HEK293 (cell line): Measurements from ENCODE around the gene CTSA.

Experiments used
- CTCF ChIA-PET: fragments of 350-600 bp; formaldehyde crosslinking; extraction: SDS; loops from one replicate; lab custom pipeline; 2021; ENCODE audit warnings: antibody characterized with exemption; lab: Yijun Ruan, JAX
- POLR2A ChIA-PET: fragments of 300-600 bp; formaldehyde crosslinking; extraction: SDS; loops from one replicate; lab custom pipeline; 2020; ENCODE audit warnings: antibody characterized with exemption, inconsistent platforms; lab: Yijun Ruan, JAX
- H3K27ac ChIP-seq: fragments of 200-500 bp; sonication (Bioruptor generic); 2 replicates; pipeline ENCODE4 v1.5.1; 2014; ENCODE audit warnings: low read depth, low read length, control low read depth, inconsistent platforms; ENCODE audit errors: extremely low read depth
- H3K36me3 ChIP-seq, 2 experiments: fragments of 200-500 bp in 1 of 2; sonication (Bioruptor generic) in 1 of 2; 1 replicate in 1 of 2; 2 replicates in 1 of 2; pipeline ENCODE4 v1.5.1; 2014 to 2017; ENCODE audit warnings: inconsistent platforms in 2 of 2, low read length in 2 of 2; ENCODE audit not compliant: control insufficient read depth in 2 of 2, insufficient read depth in 1 of 2
- H3K4me1 ChIP-seq: fragments of 200-500 bp; sonication (Bioruptor generic); 2 replicates; pipeline ENCODE4 v1.5.1; 2014; ENCODE audit warnings: mild to moderate bottlenecking, low read length, inconsistent platforms; ENCODE audit not compliant: control insufficient read depth, insufficient read depth
- H3K4me3 ChIP-seq: 2 replicates; pipeline ENCODE4 v1.5.1; 2011; ENCODE audit warnings: low read depth, mild to moderate bottlenecking, control low read depth, low read length, moderate library complexity
- H3K9me3 ChIP-seq: fragments of 200-500 bp; sonication (Bioruptor generic); 2 replicates; pipeline ENCODE4 v1.5.1; 2014; ENCODE audit warnings: low read depth, low read length, inconsistent platforms; ENCODE audit not compliant: control insufficient read depth, insufficient read depth
- BCL11A ChIP-seq: fragments of 450-650 bp; formaldehyde crosslinking; IDR thresholded peaks from 2 replicates; pipeline ENCODE4 v1.5.1; 2016; ENCODE audit warnings: low read depth, missing biosample characterization, missing genetic modification characterization
- KLF1 ChIP-seq: fragments of 450-650 bp; formaldehyde crosslinking; IDR thresholded peaks from 2 replicates; pipeline ENCODE4 v1.5.1; 2016; ENCODE audit warnings: missing biosample characterization, missing genetic modification characterization
- MEIS1 ChIP-seq: sonication (generic); formaldehyde crosslinking; IDR thresholded peaks from 2 replicates; pipeline ENCODE4 v1.8.1; 2022; ENCODE audit warnings: missing genetic modification reagents, mild to moderate bottlenecking, borderline replicate concordance
- PRDM10 ChIP-seq: fragments of 450-650 bp; formaldehyde crosslinking; IDR thresholded peaks from 2 replicates; pipeline ENCODE4 v1.5.1; 2016; ENCODE audit warnings: missing biosample characterization, missing genetic modification characterization
- SP7 ChIP-seq: fragments of 450-650 bp; formaldehyde crosslinking; IDR thresholded peaks from 2 replicates; pipeline ENCODE4 v1.5.1; 2016; ENCODE audit warnings: missing biosample characterization, missing genetic modification characterization
- TSHZ1 ChIP-seq: fragments of 450-650 bp; formaldehyde crosslinking; IDR thresholded peaks from 2 replicates; pipeline ENCODE4 v1.5.1; 2016; ENCODE audit warnings: missing biosample characterization, missing genetic modification characterization, borderline replicate concordance
- ZBTB11 ChIP-seq: fragments of 450-650 bp; formaldehyde crosslinking; conservative IDR thresholded peaks from 2 replicates; pipeline ENCODE4 v1.5.1; 2016; ENCODE audit warnings: low read depth, missing biosample characterization, missing genetic modification characterization
- ZNF133 ChIP-seq: fragments of 450-650 bp; formaldehyde crosslinking; IDR thresholded peaks from 2 replicates; pipeline ENCODE4 v1.5.1; 2016; ENCODE audit warnings: missing biosample characterization, missing genetic modification characterization
- ZNF239 ChIP-seq: fragments of 450-650 bp; formaldehyde crosslinking; IDR thresholded peaks from 2 replicates; pipeline ENCODE4 v1.5.1; 2016; ENCODE audit warnings: missing biosample characterization, missing genetic modification characterization
- ZNF248 ChIP-seq: fragments of 450-650 bp; formaldehyde crosslinking; IDR thresholded peaks from 2 replicates; pipeline ENCODE4 v1.5.1; 2017; ENCODE audit warnings: missing biosample characterization, missing genetic modification characterization
- ZNF423 ChIP-seq: fragments of 450-650 bp; formaldehyde crosslinking; IDR thresholded peaks from 2 replicates; pipeline ENCODE4 v1.5.1; 2016; ENCODE audit warnings: missing biosample characterization, missing genetic modification characterization
- ZNF514 ChIP-seq: fragments of 450-650 bp; formaldehyde crosslinking; IDR thresholded peaks from 2 replicates; pipeline ENCODE4 v1.5.1; 2016; ENCODE audit warnings: missing biosample characterization, missing genetic modification characterization
- ZNF530 ChIP-seq: fragments of 450-650 bp; formaldehyde crosslinking; IDR thresholded peaks from 2 replicates; pipeline ENCODE4 v1.5.1; 2016; ENCODE audit warnings: low read depth, missing biosample characterization, missing genetic modification characterization
- ZNF548 ChIP-seq: fragments of 450-650 bp; formaldehyde crosslinking; IDR thresholded peaks from 2 replicates; pipeline ENCODE4 v1.5.1; 2016; ENCODE audit warnings: missing biosample characterization, missing genetic modification characterization
- ZNF555 ChIP-seq: fragments of 450-650 bp; formaldehyde crosslinking; conservative IDR thresholded peaks from 2 replicates; pipeline ENCODE4 v1.5.1; 2017; ENCODE audit warnings: missing biosample characterization, mild to moderate bottlenecking, missing genetic modification characterization, inconsistent platforms
- ZNF677 ChIP-seq: fragments of 450-650 bp; IDR thresholded peaks from 2 replicates; pipeline ENCODE4 v1.5.0; 2018; ENCODE audit warnings: missing biosample characterization, mild to moderate bottlenecking, missing genetic modification characterization, moderate library complexity
- ZNF692 ChIP-seq: fragments of 450-650 bp; formaldehyde crosslinking; IDR thresholded peaks from 2 replicates; pipeline ENCODE4 v1.5.1; 2016; ENCODE audit warnings: missing biosample characterization, missing genetic modification characterization
- ZNF785 ChIP-seq: fragments of 450-650 bp; formaldehyde crosslinking; IDR thresholded peaks from 2 replicates; pipeline ENCODE4 v1.5.1; 2016; ENCODE audit warnings: missing biosample characterization, missing genetic modification characterization

Gene CTSA

GRCh38 chr20:45874576-45874975 lies 16.6 kb upstream of the CTSA start:
- ChIA-PET POLR2A (no interaction called here), CTCF (interaction anchor here (0.5 to 1.5 kb wide), 3 partner anchors 76 to 140 kb away, joined by 3 to 4 read pairs (median 4); no protein-coding TSS in a partner anchor)
- TF ChIP-seq ZNF514 (tag by site-specific recombination), result no peak
- TF ChIP-seq BCL11A (tag by site-specific recombination), result no peak
- TF ChIP-seq ZNF692 (tag by site-specific recombination), result no peak
- no peak for TF ChIP-seq KLF1 (tag by site-specific recombination)
- TF ChIP-seq ZNF555, result no peak
- no peak for TF ChIP-seq ZNF248 (tag by site-specific recombination)
- TF ChIP-seq ZNF548 (tag by site-specific recombination), result no peak
- TF ChIP-seq PRDM10 (tag by site-specific recombination), result no peak
- no peak for TF ChIP-seq ZNF785 (tag by site-specific recombination)
- TF ChIP-seq SP7 (tag by site-specific recombination), result no peak
- TF ChIP-seq MEIS1 (CRISPR knock-in tag), result no peak
- TF ChIP-seq ZNF133, result no peak
- no peak for TF ChIP-seq ZNF530 (tag by site-specific recombination)
- no peak for TF ChIP-seq ZNF423 (tag by site-specific recombination)
- no peak for TF ChIP-seq ZBTB11 (tag by site-specific recombination)
- TF ChIP-seq ZNF239, result no peak
- no peak for TF ChIP-seq TSHZ1 (tag by site-specific recombination)
- no peak for TF ChIP-seq ZNF677

More at GRCh38 chr20:45874576-45874975, 16.6 kb upstream of the CTSA start:
- Histone ChIP-seq H3K4me3 (no peak overlapping the region), H3K4me1 (no peaks in the 10 kb centered on the region), H3K27ac (no peak overlapping the region), H3K9me3 (no peaks in the 10 kb centered on the region), H3K36me3 (peaks cover 0 to 29% of the 10 kb centered on the region in 2 experiments; a peak in 1 of 3 replicates)
